Activated naive CD4-positive, alpha-beta T cell treated with anti-CD3 and anti-CD28 coated beads, Interleukin-2, amount 50 U/mL, for 72 hours (primary cell): Measurements from ENCODE around the gene NTRK3. TPM values are rescaled to one million over a fixed set of nuclear protein-coding genes. Genes with fewer than 3 reads are reported as not detected.
A peak's percentile ranks its signal among the peaks of the same experiment; 100 is the strongest.

Experiments used
- ATAC-seq, 2 donors: fragments of 150-1000 bp; cut with Tn5 transposase; 2 replicates each; pipeline ENCODE4 v1.10.0; 2021; ENCODE audit warnings: mild to moderate bottlenecking in 2 of 2, moderate library complexity in 2 of 2
- DNase-seq, 2 donors: peaks; one replicate each; pipeline ENCODE4 v3.0.0; 2021 to 2022; ENCODE audit warnings: low spot score in 2 of 2
- H3K27ac Mint-ChIP-seq, 2 donors: one replicate each; pipeline ENCODE4 v1.8.0; 2022; ENCODE audit warnings: mild to moderate bottlenecking in 2 of 2, mixed read lengths in 2 of 2
- H3K36me3 Mint-ChIP-seq, 2 donors: one replicate each; pipeline ENCODE4 v1.8.0; 2022; ENCODE audit warnings: mixed read lengths in 2 of 2
- H3K9me3 Mint-ChIP-seq, 2 donors: one replicate each; pipeline ENCODE4 v1.8.0; 2022; ENCODE audit warnings: mixed read lengths in 2 of 2
- total RNA-seq, 2 donors: library from RNA; stranded (reverse); gene quantifications; one replicate each; pipeline ENCODE4 v1.2.3, GENCODE V29; 2022

NTRK3 gene
- total RNA-seq, 2 donors from 2014 or later: 0.71 to 4.0 TPM

DNA sequence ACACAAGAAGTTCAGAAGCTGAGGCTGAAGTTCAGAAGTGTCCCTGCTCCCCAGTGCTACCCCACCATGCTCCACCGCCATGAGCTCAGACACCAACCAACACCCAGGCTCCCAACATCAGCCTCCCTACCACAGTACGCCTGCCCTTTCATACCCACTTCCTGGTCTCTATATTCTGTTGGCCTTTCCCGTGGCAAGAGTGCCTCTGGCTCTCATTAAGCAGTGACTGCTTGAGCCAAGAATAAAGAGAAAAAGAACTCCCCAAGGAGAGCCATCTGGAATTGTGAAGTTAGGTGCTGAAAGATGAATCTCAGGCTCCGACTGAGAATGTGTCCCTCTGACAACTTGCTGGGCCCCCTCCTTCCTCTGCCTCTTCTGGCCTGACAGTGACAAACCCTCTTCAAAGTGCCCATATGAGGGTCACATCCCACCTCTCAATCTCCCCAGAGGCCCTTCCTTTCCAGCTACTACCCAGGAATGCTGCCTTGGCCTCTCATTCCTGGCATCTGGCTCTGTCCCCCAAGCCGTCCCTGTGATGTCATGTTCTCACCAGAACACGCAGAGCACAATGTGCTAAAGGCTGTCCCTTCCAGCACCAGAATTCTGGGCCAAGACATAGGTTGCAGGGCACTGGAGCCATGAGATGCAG lies 306.8 kb downstream of the NTRK3 start:
- DNase-seq: no peak
- no peak for ATAC-seq
- H3K36me3 Mint-ChIP-seq: no peaks in the 10 kb centered on the region
- H3K27ac Mint-ChIP-seq: no peak overlapping the region
- H3K9me3 Mint-ChIP-seq: no peaks in the 10 kb centered on the region

DNA sequence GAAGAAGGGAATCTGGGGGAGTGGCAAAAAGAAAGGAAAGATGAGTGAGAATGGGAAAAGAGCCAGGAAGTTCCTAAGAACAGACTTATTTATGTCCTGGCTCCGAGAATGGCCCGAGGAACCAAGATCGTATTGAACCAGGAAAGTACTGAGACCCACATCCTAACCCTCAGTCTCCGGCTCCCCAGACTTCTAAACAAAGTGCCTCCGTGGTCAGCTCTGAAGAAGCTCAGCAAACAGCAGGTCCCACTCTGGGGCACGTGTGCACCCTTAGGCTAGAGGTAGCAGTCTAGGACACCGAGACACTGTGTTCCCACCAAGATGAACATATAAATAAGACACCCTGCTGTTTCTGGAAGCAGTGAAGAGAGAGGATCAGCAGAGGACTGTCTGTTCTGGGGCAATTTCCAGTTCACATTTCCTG lies 307.4 kb downstream of the NTRK3 start:
- DNase-seq: no peak
- no peak for ATAC-seq
- H3K9me3 Mint-ChIP-seq: no peaks in the 10 kb centered on the region
- no peaks in the 10 kb centered on the region for H3K36me3 Mint-ChIP-seq
- H3K27ac Mint-ChIP-seq: no peak overlapping the region

DNA sequence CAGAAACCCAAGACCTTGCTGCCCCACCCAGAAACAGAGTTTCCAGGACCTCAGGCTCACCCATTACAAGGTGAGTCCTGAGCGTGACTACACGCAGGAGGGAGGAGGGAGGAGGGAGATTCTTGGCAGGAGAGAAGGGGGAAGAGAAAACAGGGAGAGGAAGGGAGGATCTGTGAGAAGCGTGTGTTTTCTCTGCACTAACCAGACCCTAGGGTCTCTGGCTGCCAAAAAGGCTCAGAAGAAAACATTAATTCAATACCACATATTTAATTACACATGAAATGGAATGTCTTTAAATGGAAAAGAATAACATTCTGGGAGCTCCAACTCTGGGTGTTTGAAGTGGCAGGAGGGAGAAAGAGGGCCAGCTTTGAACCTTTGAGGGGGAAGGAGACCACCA lies 309.0 kb downstream of the NTRK3 start:
- no peak overlapping the region for H3K27ac Mint-ChIP-seq
- DNase-seq: no peak
- no peaks in the 10 kb centered on the region for H3K36me3 Mint-ChIP-seq
- ATAC-seq: no peak
- no peaks in the 10 kb centered on the region for H3K9me3 Mint-ChIP-seq

DNA sequence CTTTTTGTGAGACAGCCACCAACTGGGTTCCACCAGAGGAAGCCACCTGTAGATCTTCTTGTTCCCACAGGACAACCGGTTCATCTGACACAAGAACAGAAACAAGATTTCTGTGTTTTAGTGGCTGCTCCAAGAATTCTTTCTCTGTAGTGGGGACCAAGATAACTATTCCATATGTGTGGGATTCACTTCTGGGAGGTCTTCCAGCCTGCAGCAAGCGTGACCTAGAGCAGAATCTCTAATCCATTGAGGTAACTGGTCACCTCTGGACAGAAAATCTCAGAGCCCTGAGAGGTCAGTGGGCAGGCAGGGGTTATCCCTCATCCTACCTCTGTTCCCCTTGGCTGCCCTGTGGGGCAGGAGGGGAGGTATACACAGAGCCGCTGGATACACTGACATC lies 311.3 kb downstream of the NTRK3 start:
- Mint-ChIP-seq H3K36me3 (no peaks in the 10 kb centered on the region), H3K27ac (no peak overlapping the region), H3K9me3 (no peaks in the 10 kb centered on the region)
- ATAC-seq: no peak
- no peak for DNase-seq

DNA sequence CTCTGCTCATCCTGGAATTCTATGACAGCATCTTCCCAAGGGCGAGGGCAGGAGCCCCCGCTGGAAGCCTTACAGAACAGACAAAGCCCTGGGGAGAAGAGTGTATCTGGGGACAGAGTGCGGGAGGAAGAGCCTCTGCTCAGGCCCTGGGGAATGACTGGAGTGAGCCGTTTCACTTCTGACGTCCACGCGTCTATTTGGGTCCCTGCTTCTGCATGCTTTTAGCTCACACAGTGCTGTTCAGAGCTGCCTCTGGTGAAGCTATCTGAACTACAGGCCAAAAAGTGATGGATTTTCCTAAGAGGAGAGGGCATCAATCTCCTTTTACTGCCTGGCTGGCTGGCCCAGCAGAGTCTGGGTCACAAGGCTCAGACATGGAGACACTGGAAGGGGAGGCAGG lies 311.8 kb downstream of the NTRK3 start:
- H3K9me3 Mint-ChIP-seq: no peaks in the 10 kb centered on the region
- DNase-seq (no peak), ATAC-seq (no peak)
- H3K36me3 Mint-ChIP-seq: no peaks in the 10 kb centered on the region
- H3K27ac Mint-ChIP-seq: no peak overlapping the region

DNA sequence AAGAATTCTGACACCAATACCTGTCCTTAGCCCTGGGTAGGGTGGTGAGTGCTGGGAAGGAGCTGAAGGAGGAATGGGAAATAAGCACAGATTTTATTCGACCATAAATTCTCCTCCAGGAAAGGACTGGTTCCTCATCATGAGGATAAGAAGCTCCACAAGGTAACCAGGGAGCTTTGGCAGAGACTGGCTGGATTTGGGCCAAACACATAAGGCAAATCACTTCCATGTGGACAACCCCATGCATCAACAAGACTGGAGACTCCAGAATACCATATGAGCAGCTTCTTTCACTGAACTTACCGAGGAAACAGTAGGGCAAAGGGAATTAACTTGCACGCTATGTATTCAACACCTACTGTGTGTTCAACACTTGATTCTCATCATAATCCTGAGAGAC lies 312.5 kb downstream of the NTRK3 start:
- no peaks in the 10 kb centered on the region for H3K36me3 Mint-ChIP-seq
- DNase-seq (no peak), ATAC-seq (no peak)
- H3K9me3 Mint-ChIP-seq: no peaks in the 10 kb centered on the region
- H3K27ac Mint-ChIP-seq: no peak overlapping the region

DNA sequence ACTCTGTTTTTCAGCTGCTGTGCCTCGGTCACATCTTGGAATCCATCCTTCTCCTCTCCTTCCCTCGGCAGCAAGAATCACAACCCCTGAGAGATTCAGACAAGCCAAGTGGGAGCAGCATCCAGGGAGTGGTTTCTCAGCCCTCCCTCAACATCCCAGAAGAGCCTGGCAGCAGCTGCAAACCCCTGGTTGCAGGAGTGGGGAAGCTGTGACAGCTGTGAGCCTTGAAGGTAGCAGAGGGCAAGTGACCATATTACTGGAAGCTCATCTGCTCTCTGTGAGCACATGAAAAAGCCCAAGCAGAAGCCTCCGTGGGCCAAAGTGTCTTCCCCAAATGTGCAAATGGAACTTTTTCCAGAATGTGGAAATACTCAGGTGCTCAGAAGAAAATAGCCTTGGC lies 312.9 kb downstream of the NTRK3 start:
- DNase-seq (no peak), ATAC-seq (no peak)
- no peaks in the 10 kb centered on the region for H3K36me3 Mint-ChIP-seq
- no peaks in the 10 kb centered on the region for H3K9me3 Mint-ChIP-seq
- no peak overlapping the region for H3K27ac Mint-ChIP-seq

DNA sequence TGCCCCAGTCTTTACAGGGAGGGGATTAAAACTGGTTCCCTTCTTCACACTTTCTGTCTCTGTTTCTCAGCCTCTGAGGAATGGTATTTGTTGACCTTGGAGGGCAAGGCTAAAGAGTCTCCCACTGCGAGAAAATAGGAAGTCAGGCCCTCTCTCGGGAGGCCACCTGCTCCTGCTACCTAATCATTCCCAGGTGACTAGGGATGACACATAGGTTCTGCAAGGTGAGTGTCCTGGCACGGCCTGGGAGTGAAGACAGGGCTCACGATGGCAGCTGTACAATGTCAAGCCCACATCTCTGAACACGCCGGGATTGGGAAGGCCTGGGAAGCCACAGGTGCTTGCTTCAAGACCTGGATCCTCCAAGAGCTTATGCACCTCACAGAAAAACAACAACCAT lies 314.2 kb downstream of the NTRK3 start:
- ATAC-seq (no peak), DNase-seq (no peak)
- H3K27ac Mint-ChIP-seq: no peak overlapping the region
- no peaks in the 10 kb centered on the region for H3K9me3 Mint-ChIP-seq
- no peaks in the 10 kb centered on the region for H3K36me3 Mint-ChIP-seq

DNA sequence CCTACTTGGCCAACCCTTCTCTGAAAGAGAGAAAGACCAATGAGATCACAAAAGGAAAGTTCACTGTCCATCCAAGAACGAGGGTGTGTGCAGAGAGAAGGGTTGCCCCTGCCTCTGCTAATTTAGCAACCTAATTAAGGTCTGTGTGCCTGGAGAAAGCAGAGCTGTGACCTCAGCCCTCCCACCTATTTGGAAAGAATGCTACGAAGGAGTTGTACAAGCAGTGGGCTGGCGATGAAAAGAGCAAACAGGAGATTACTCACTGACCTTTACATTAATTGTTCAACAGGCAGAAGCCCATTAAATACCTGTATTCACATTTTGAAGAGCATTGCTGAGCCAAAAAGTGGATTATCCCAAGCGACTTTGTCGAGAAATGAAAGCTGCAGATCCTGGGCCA lies 314.9 kb downstream of the NTRK3 start:
- H3K36me3 Mint-ChIP-seq: no peaks in the 10 kb centered on the region
- ATAC-seq (no peak), DNase-seq (no peak)
- H3K27ac Mint-ChIP-seq: no peak overlapping the region
- no peaks in the 10 kb centered on the region for H3K9me3 Mint-ChIP-seq

DNA sequence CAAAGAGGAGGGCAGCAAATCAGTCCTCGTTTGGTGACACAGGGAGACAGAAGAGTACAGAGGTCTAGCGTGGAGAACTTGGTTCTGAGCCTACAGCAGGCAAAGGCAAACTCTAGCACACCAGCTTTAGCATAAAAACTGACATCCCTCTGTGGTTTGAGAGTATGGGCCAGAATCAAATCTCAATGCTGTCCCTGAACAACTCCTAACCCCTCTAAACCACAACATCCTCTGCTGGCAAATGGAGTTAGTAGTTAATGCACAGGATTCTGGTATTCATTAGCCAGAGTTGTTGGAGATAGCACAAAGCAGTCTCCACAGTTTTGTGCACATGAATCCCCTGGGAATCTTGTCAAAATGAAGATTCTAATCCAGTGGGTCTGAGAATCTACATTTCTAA lies 315.8 kb downstream of the NTRK3 start:
- no peak overlapping the region for H3K27ac Mint-ChIP-seq
- H3K36me3 Mint-ChIP-seq: no peaks in the 10 kb centered on the region
- ATAC-seq: no peak
- DNase-seq: no peak
- no peaks in the 10 kb centered on the region for H3K9me3 Mint-ChIP-seq

DNA sequence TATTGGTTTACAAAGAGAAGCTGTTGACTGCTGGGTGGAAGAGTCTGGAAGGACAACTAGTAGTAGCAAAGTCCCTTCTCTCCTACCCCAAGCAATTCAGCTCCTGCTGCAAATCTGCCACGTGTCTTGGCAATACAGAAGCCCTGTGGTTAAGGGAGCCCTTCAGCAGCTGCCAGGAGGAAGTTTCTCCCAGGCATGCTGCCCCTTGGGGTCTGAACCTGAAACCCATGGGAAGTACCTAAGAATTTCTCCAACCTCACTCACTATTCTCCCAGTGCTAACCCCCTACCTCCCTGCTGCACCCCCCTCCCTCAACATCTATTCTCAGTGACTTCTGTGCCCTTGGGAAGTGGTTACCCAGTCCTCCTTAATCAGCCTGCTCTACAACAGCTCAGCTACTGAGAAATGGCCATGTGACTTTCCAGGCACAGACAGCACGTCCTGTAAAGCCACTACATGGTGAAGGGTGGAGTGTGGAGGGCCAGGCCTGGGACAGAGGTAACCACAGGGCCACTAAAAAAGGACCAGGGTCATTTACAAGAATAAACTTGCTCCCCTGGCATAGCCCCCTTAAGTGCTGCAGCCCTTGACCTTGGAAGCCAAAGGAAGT lies 316.6 kb downstream of the NTRK3 start:
- Mint-ChIP-seq H3K9me3 (no peaks in the 10 kb centered on the region), H3K36me3 (no peaks in the 10 kb centered on the region), H3K27ac (no peak overlapping the region)

DNA sequence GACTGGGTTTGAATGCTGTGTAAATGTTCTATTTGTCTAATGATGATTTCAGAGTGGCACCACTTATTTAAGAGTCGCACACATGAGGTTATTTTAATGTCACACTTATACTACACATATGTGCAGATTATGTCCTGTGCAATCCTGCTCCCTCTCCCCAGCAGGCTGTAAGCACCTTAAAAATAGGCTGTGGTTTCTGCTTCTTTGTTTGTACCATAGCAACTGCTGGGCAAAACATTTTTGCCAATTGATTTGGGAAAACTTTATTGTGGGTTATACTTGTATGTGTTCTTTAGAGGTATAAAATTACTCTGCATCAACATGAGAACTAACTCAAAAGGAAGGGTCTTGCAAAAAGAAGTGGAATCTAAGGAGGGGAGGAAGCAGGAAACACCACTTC lies 318.5 kb downstream of the NTRK3 start:
- H3K9me3 Mint-ChIP-seq: no peaks in the 10 kb centered on the region
- no peak for ATAC-seq
- no peak for DNase-seq

More for the DNA sequence above, 316.6 kb downstream of the NTRK3 start:
- ATAC-seq (no peak), DNase-seq (no peak)

DNA sequence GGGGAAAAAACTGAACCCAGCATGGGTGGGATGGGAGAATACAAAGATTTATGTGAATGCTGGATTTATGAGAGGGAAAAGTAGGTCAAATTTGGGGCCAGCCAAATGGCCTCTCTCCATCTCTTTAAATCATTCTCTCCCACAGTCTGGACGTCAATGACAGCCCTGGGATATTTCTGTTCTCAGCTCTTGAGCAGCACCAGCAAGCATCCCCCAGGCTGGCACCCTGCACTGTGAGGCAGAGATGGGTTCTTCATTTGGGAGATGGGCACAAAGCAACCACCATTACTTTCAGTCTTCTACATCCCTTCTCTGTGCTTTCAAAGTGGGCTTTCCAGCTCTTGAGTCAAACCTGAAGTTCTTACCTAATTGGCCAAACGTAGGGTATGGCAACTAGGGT lies 321.0 kb downstream of the NTRK3 start:
- no peak for DNase-seq
- no peaks in the 10 kb centered on the region for H3K9me3 Mint-ChIP-seq
- no peak for ATAC-seq
- H3K27ac Mint-ChIP-seq: no peak overlapping the region
- no peaks in the 10 kb centered on the region for H3K36me3 Mint-ChIP-seq

More for the DNA sequence above, 318.5 kb downstream of the NTRK3 start:
- Mint-ChIP-seq H3K27ac (no peak overlapping the region), H3K36me3 (no peaks in the 10 kb centered on the region)

DNA sequence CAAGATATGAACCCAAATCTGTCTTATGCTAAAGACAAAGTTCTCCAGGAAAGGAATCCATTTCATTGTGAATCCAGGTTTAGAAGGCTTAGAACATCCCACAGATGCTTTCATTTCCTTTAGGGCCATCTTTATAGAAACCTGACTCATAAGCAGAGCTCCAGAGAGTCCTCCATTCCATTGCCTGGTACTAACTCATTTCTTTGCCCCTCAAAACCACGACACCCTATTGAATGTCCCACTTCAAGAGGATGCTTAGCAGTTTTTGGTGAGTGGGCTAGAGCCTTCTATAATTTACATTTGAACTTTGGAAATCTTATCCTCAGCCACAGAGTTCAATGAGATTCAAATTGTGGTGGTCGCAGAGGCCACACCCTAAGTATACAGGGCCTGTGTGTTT lies 325.0 kb downstream of the NTRK3 start:
- Mint-ChIP-seq H3K9me3 (no peaks in the 10 kb centered on the region), H3K27ac (no peak overlapping the region), H3K36me3 (no peaks in the 10 kb centered on the region)
- ATAC-seq (peak in 1 of 2 donors; percentile 54), DNase-seq (no peak)

DNA sequence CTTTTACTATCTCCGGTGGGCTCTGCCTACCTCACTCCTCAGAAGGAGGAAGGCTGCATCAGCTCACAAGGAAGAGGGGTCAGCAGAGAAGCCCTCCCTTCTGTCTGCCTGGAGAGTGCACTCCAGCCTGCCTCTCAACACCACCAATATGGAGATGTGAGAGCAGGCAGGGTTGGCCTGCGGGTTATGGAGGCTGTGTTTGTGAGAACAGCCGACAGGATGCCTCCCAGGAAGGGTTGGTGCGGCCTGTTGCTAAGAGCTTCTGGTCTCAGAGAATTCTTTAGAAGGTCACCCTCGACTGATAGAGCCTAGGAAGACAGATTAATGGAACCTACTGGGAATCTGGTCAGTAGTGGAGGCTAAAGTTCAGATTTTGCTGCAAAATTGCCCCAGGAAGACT lies 326.1 kb downstream of the NTRK3 start:
- Mint-ChIP-seq H3K9me3 (no peaks in the 10 kb centered on the region), H3K27ac (no peak overlapping the region), H3K36me3 (no peaks in the 10 kb centered on the region)
- DNase-seq (no peak), ATAC-seq (no peak)

DNA sequence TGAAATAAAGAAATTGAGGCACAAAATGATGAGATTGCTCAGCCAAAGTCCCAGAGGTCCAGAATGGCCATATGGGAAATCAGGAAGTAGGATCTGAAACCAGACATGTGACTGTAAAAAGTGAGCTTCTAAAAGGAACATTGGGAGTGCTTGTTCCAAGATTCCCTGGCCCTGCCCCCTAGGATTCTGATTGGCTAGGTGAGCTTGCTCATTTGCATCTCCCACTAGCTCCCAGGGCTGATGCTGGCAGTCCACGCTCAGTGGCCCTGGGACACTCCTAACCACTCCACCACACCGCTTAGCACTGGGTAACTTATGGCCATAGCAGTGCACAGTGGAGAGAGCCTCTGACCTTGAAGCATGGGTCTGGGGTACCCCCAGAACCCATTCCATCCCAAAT lies 326.7 kb downstream of the NTRK3 start:
- Mint-ChIP-seq H3K27ac (no peak overlapping the region), H3K36me3 (no peaks in the 10 kb centered on the region), H3K9me3 (no peaks in the 10 kb centered on the region)
- ATAC-seq (no peak), DNase-seq (no peak)

DNA sequence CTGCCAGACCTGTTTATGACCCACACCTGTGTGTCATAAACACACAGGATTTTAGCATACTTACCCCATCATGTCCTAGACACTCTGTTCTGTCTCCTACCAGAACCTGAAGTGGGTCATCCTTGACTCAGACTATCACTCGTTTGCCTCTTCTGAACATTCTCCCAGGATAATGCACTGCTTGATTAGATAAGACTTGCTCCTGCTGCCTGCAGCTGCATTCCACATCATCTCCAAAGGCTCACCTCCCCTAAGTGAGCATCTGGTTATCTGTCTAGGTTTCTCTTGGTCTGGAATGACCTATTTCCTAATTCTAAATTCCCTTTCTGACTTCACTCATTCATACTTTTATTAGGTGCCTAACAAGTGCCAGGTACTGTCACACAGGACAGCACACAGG lies 332.1 kb downstream of the NTRK3 start:
- ATAC-seq: no peak

DNA sequence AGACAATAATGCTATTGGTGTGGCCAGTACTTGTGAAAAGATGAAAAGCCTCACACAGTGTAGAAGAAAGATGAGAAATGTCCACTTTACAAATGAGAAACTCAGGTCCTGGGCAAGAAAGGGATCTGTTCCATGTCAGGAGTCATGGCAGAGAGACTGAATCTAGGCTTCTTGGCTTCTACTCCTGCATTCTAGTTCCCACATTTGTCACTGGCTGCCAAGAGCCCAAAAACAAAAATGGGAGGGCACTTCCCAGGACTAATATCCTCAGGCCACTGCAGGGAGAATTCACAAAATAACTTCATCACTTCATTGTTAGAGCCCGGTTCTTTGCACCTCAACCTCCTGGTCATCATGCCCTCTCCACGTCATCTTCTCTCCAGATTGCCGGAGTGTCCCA lies 337.5 kb downstream of the NTRK3 start:
- peaks cover 5 to 11% of the 10 kb centered on the region in 2 donors for H3K9me3 Mint-ChIP-seq
- H3K36me3 Mint-ChIP-seq: no peaks in the 10 kb centered on the region
- H3K27ac Mint-ChIP-seq: no peak overlapping the region
- ATAC-seq (no peak), DNase-seq (no peak)

More for the DNA sequence above, 332.1 kb downstream of the NTRK3 start:
- Mint-ChIP-seq H3K27ac (no peak overlapping the region), H3K36me3 (no peaks in the 10 kb centered on the region), H3K9me3 (peaks cover 0 to 6% of the 10 kb centered on the region in 2 donors)
- no peak for DNase-seq
